ENCODE results near the gene SORCS2. TPM values are rescaled to one million over a fixed set of nuclear protein-coding genes. Genes with fewer than 3 reads are reported as not detected.

Gene SORCS2
- total and polyA plus RNA-seq, 2 of the 4 experiments (the other 2 are of a cell fraction) = 0.36 to 0.62 TPM

GRCh38 chr4:7148337-7148736 is 44.0 kb upstream of the SORCS2 start:
- Histone ChIP-seq H3K9me3 (ENCODE audit: control insufficient read depth, insufficient read depth, low read length) (no peaks in the 10 kb centered on the region), H3K9me1 (ENCODE audit: insufficient read depth, low read length) (no peaks in the 10 kb centered on the region), H3K18ac (ENCODE audit: low read depth, low read length) (no peak overlapping the region), H4K20me1 (ENCODE audit: insufficient read depth, low read length) (no peaks in the 10 kb centered on the region), H3K79me1 (ENCODE audit: low read depth in 1 of 2, low read length in 2 of 2) (no peaks in the 10 kb centered on the region), H3K9ac (ENCODE audit: low read depth, low read length) (no peak overlapping the region), H3K36me3 (ENCODE audit: control insufficient read depth, insufficient read depth, low read length) (no peaks in the 10 kb centered on the region), H3K23ac (ENCODE audit: low read depth, low read length) (no peak overlapping the region), H4K5ac (ENCODE audit: low read depth, low read length) (no peak overlapping the region), H3K27ac (ENCODE audit: insufficient read depth, low read length) (no peak overlapping the region), H3K4ac (ENCODE audit: low read depth, low read length) (no peak overlapping the region), H2AFZ (replicated peaks; ENCODE audit: low read length, poor library complexity) (no peak overlapping the region), H3K4me2 (ENCODE audit: low read depth, low read length) (no peak overlapping the region), H3K56ac (ENCODE audit: extremely low read depth, insufficient read depth, low read length) (no peak overlapping the region), H3K4me1 (ENCODE audit: control insufficient read depth, insufficient read depth, low read length) (no peaks in the 10 kb centered on the region), H3K4me3 (ENCODE audit: insufficient read depth, low read depth, low read length) (no peak overlapping the region), H4K8ac (ENCODE audit: low read depth in 2 of 2, low read length in 2 of 2) (no peak overlapping the region), H2BK20ac (ENCODE audit: low read depth, low read length) (no peak overlapping the region), H2BK15ac (ENCODE audit: low read depth, low read length) (no peak overlapping the region), H3K27me3 (ENCODE audit: control insufficient read depth, insufficient read depth, low read length) (peaks cover 67% of the 10 kb centered on the region), H2AK9ac (replicated peaks; ENCODE audit: low read depth, low read length, poor library complexity) (no peak overlapping the region), H3K14ac (replicated peaks; ENCODE audit: low read depth, low read length) (no peak overlapping the region), H4K91ac (ENCODE audit: insufficient read depth, low read depth, low read length) (no peak overlapping the region), H2BK5ac (ENCODE audit: low read depth, low read length, poor library complexity, severe bottlenecking) (no peak overlapping the region), H2BK120ac (ENCODE audit: low read depth, low read length) (no peak overlapping the region), H2AK5ac (ENCODE audit: low read depth, low read length) (no peak overlapping the region)
- ChIA-PET CTCF (interaction anchor here (0.6 kb wide), 1 partner anchor 47 kb away, joined by 3 read pairs; no protein-coding TSS in a partner anchor), POLR2A (ENCODE audit: unreplicated experiment) (no interaction called here)
- dilution Hi-C loops (cut with HindIII; ENCODE audit: low sequenced_read_pairs, unreplicated experiment) (no loop called here), intact Hi-C loops (cut with micrococcal nuclease) (no loop called here), in situ Hi-C loops (cut with MboI; ENCODE audit: low sequenced_read_pairs) (no loop called here)
- BruUV-seq (replicated peaks) = no TSS peak
- ATAC-seq (ENCODE audit: low read depth) (no peak), DNase-seq (no peak)
- TF ChIP-seq CHD1 (IDR thresholded peaks at IDR 0.05; ENCODE audit: low read depth, low read length) = no peak
- TF ChIP-seq RCOR1 (IDR thresholded peaks at IDR 0.05; ENCODE audit: insufficient replicate concordance, low read length) = no peak
- TF ChIP-seq NFE2L2 (IDR thresholded peaks at IDR 0.05; ENCODE audit: low read depth, low read length) = no peak
- no peak for TF ChIP-seq ELK1 (IDR thresholded peaks at IDR 0.05; ENCODE audit: borderline replicate concordance, low read depth, low read length)
- TF ChIP-seq USF2 (IDR thresholded peaks at IDR 0.05; ENCODE audit: low read depth, low read length) = no peak
- no peak for TF ChIP-seq BHLHE40 (IDR thresholded peaks at IDR 0.05; ENCODE audit: low read depth, low read length)
- TF ChIP-seq RAD21 (IDR thresholded peaks at IDR 0.05; ENCODE audit: low read length) = no peak
- TF ChIP-seq MXI1 (IDR thresholded peaks at IDR 0.05; ENCODE audit: borderline replicate concordance, low read depth, low read length) = no peak
- no peak for TF ChIP-seq RFX5 (IDR thresholded peaks at IDR 0.05; ENCODE audit: low read depth, low read length)
- no peak for TF ChIP-seq MAZ (IDR thresholded peaks at IDR 0.05; ENCODE audit: borderline replicate concordance, low read depth, low read length)
- no peak for TF ChIP-seq MAFK (IDR thresholded peaks at IDR 0.05; ENCODE audit: low read depth, low read length)
- no peak for TF ChIP-seq SMC3 (IDR thresholded peaks at IDR 0.05; ENCODE audit: low read depth, low read length)
- TF ChIP-seq CTCF (conservative IDR thresholded peaks at IDR 0.05; ENCODE audit: low read depth, low read length) = no peak
- no peak for TF ChIP-seq CEBPB (IDR thresholded peaks at IDR 0.05; ENCODE audit: low read depth, low read length)
- no peak for TF ChIP-seq FOS (IDR thresholded peaks at IDR 0.05; ENCODE audit: low read depth, low read length)
- TF ChIP-seq POLR2A (IDR thresholded peaks at IDR 0.05; ENCODE audit: low read depth, low read length) = no peak
- 20% methylated on average over 1 of the region's 13 CpGs; no CpG with 5 or more reads in 1 of the 2 experiments for WGBS, 2 experiments (ENCODE audit: extremely low coverage in 2 of 2, insufficient read length in 1 of 2)
